ENCODE data around the gene RNF217.

DNA sequence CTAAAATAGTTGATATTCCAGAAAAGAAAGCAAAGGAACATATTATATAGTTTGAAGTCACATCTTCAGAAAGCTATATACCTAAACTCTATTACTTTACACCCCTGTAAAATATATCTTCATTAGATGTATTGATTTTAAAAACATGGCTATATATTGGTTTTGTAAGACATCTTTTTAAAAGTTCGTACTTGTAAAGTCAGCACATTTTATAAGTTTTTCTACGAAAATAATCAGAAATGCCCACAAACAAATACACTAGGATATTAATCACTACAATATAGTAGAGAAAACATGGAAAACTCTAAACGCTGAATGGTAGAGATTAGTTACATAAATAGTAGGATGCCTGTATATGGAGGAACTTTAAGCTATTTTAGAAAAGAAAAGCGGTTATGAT, 52.9 kb downstream of the RNF217 start:
- TF ChIP-seq CTCF (IDR thresholded peaks at IDR 0.05) (no peak), POLR2AphosphoS5 (IDR thresholded peaks at IDR 0.05) (no peak), POLR2A (IDR thresholded peaks at IDR 0.05) (no peak)
